Endothelial cell (in vitro differentiated cells): Measurements from ENCODE around the gene MYH7. TPM values are rescaled to one million over a fixed set of nuclear protein-coding genes. Genes with fewer than 3 reads are reported as not detected.

Source experiments
- DNase-seq: peaks from one replicate; pipeline ENCODE4 v3.0.0; 2021; ENCODE audit warnings: low spot score
- H3K27ac Mint-ChIP-seq: one replicate; pipeline ENCODE4 v1.8.0; 2021; ENCODE audit warnings: mixed read lengths, inconsistent platforms; ENCODE audit not compliant: unreplicated experiment
- H3K27me3 Mint-ChIP-seq: one replicate; pipeline ENCODE4 v1.8.0; 2021; ENCODE audit warnings: mild to moderate bottlenecking, moderate library complexity, mixed read lengths, inconsistent platforms; ENCODE audit not compliant: unreplicated experiment
- H3K36me3 Mint-ChIP-seq: one replicate; pipeline ENCODE4 v1.8.0; 2021; ENCODE audit warnings: mild to moderate bottlenecking, low read depth, mixed read lengths, inconsistent platforms; ENCODE audit not compliant: unreplicated experiment
- H3K4me1 Mint-ChIP-seq: one replicate; pipeline ENCODE4 v1.8.0; 2021; ENCODE audit warnings: mild to moderate bottlenecking, mixed read lengths, inconsistent platforms; ENCODE audit not compliant: unreplicated experiment
- H3K4me3 Mint-ChIP-seq: one replicate; pipeline ENCODE4 v1.8.0; 2021; ENCODE audit warnings: mild to moderate bottlenecking, mixed read lengths, inconsistent platforms; ENCODE audit not compliant: unreplicated experiment
- H3K9me3 Mint-ChIP-seq: one replicate; pipeline ENCODE4 v1.8.0; 2021; ENCODE audit warnings: mixed read lengths, inconsistent platforms; ENCODE audit not compliant: unreplicated experiment
- total RNA-seq: library from RNA; stranded (reverse); fragmentation: NEBNext Ultra II Directional; extraction: Animal tissue kit (Norgen Biotek cat#: 25700); gene quantifications from one replicate; pipeline ENCODE4 v1.2.1, GENCODE V29; 2021; ENCODE audit not compliant: unreplicated experiment
- TF ChIP-seq, protein P1 (sequence below): fragments of 200-600 bp; sonication (generic); IDR thresholded peaks from one replicate; pipeline ENCODE4 v1.5.0; 2021; ENCODE audit warnings: antibody characterized with exemption; ENCODE audit not compliant: unreplicated experiment

The MYH7 gene
- total RNA-seq, 1 donor from 2014 or later: 0.18 TPM

DNA sequence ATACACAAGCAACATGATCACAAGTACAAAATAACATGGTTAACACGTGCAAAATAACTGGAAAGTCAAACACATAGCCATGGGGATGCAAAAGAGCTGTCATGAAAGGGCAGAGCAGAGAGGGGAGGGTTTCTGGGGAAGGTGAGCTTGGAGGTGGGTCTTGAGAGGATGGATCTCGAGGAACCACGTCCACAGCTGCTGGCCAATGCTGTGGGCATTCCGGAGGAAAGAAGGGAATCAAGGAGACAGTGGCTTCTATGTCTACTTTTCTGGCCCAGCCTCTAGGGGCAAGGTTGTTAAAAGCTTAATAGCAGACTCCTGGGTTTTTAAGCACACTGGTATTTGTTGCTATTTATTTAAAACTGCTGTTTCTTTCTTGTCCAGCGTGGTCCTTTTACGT is 8.4 kb upstream of the MYH7 start:
- Mint-ChIP-seq H3K4me3 (no peak overlapping the region), H3K36me3 (no peaks in the 10 kb centered on the region), H3K9me3 (no peaks in the 10 kb centered on the region), H3K4me1 (peaks cover 23% of the 10 kb centered on the region), H3K27ac (no peak overlapping the region), H3K27me3 (peaks cover 5% of the 10 kb centered on the region)
- TF ChIP-seq, protein P1, sequence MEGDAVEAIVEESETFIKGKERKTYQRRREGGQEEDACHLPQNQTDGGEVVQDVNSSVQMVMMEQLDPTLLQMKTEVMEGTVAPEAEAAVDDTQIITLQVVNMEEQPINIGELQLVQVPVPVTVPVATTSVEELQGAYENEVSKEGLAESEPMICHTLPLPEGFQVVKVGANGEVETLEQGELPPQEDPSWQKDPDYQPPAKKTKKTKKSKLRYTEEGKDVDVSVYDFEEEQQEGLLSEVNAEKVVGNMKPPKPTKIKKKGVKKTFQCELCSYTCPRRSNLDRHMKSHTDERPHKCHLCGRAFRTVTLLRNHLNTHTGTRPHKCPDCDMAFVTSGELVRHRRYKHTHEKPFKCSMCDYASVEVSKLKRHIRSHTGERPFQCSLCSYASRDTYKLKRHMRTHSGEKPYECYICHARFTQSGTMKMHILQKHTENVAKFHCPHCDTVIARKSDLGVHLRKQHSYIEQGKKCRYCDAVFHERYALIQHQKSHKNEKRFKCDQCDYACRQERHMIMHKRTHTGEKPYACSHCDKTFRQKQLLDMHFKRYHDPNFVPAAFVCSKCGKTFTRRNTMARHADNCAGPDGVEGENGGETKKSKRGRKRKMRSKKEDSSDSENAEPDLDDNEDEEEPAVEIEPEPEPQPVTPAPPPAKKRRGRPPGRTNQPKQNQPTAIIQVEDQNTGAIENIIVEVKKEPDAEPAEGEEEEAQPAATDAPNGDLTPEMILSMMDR: no peak
- DNase-seq: no peak

DNA sequence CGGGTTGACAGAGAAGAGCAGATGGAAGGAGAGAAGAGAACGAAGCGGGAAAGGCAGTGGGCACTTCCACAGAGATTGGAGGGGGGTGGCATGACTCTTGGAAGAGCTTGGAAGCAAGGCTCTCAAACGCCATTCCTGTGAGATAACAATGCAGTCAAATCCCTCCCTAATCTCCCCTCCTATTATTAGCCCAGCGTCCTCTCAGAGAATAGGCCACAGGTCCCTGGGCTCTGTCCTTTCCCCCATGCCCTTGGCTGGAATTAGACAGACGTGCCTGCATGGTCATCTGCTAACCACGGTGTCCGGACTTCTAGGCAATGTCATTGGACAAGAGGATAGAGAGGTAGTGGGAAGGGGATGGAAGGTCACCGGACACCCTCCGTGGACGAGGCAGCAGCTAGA is 8.0 kb upstream of the MYH7 start:
- TF ChIP-seq, protein P1: no peak
- H3K27ac Mint-ChIP-seq: no peak overlapping the region
- peaks cover 27% of the 10 kb centered on the region for H3K4me1 Mint-ChIP-seq
- no peak for DNase-seq
- no peaks in the 10 kb centered on the region for H3K36me3 Mint-ChIP-seq
- no peak overlapping the region for H3K4me3 Mint-ChIP-seq
- H3K27me3 Mint-ChIP-seq: peaks cover 5% of the 10 kb centered on the region
- no peaks in the 10 kb centered on the region for H3K9me3 Mint-ChIP-seq

DNA sequence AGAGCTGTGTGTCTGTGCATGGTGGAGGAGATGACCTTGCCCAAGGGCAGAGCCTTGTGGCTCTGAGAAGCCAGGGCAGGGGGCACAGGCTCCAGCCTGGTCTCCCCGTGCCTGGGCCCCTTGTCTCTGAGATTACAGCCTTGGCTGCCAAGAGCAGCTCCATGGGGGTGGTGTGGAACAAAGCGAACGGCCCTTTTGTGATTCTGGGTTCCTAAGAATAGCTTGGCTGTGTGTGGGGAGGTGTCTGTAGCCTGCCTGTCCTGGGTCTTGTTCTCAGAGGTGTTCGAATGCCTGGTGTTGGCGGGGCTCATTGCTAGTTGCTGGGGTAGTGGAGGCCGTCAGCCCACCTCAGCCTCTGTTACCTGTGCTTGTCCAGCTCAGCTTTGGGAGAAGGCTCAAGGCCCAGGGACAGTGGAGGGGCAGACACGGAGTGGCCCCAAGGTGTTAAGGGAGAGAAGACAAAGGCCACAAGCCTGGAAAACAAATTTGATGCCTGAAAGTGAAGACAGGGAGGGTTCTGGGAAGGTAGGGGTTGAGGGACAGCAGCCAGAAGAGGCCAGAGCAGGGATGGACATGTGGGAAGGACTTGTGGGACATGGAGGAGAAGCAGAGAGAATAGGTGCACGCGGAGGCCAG is 7.4 kb upstream of the MYH7 start:
- TF ChIP-seq, protein P1: no peak
- H3K9me3 Mint-ChIP-seq: no peaks in the 10 kb centered on the region
- H3K4me3 Mint-ChIP-seq: no peak overlapping the region
- H3K4me1 Mint-ChIP-seq: peaks cover 33% of the 10 kb centered on the region
- no peak overlapping the region for H3K27ac Mint-ChIP-seq
- H3K36me3 Mint-ChIP-seq: no peaks in the 10 kb centered on the region
- H3K27me3 Mint-ChIP-seq: peaks cover 3% of the 10 kb centered on the region
- DNase-seq: no peak

DNA sequence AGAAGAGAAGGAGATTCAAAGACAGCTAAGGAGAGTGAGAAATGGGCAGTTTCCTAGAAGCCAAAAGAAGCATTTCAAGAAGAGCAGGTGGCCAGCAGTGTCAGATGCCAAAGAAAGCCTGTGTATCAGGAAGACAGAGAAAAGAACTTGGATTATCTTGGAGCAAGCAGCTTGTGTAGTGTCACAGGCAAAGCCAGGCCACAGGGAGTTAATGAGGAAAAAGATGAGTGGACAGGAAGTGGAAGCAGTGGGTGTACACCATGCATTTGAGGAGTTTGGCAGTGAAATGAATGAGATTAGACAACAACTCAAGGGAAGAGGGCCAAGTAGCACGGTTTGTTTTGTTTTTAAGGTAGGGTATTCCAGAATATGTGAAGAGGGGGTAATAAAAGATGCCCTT is 5.6 kb upstream of the MYH7 start:
- Mint-ChIP-seq H3K9me3 (no peaks in the 10 kb centered on the region), H3K4me1 (peaks cover 40% of the 10 kb centered on the region), H3K36me3 (no peaks in the 10 kb centered on the region), H3K27ac (no peak overlapping the region), H3K4me3 (no peak overlapping the region), H3K27me3 (peaks cover 3% of the 10 kb centered on the region)
- no peak for DNase-seq
- TF ChIP-seq, protein P1: no peak

DNA sequence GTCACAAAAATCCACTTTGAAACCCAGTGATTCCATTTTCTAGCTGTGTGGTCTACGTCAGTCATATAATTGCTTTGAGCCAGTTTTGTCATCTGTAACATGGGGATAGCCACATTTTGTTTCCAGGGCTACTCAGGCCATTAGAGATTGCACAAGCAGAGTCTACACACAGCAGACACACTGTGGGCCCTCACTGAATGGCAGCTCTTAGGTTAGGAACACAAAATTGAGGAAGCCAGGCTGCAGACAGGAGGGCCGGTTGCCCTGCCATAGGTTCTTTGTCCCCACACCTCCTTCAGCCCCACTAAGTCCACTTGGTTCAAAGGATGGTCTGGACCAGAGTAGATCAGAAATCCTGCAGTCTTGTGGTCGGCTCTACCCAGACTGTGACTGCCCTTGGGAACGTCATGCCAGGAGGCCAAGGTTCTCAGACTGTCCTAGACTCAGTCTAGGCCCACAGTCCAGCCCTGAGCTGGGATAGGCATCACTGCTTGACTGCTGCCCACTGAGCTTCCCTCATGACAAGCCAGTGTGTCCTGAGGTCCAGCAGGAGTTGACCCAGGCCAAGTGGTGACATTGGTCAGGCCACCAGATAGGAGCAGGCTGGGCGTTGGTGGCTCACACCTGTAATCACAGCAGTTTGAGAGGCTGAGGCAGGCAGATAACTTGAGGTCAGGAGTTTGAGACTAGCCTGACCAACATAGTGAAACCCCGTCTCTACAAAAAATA is 3.8 kb upstream of the MYH7 start:
- Mint-ChIP-seq H3K27ac (no peak overlapping the region), H3K27me3 (peaks cover 9% of the 10 kb centered on the region), H3K4me1 (peaks cover 49% of the 10 kb centered on the region), H3K4me3 (no peak overlapping the region), H3K9me3 (no peaks in the 10 kb centered on the region), H3K36me3 (no peaks in the 10 kb centered on the region)
- DNase-seq: no peak
- TF ChIP-seq, protein P1: no peak
